OCI-LY7 (cell line): ENCODE measurements around the gene PPARG.

Source experiments
- CTCF ChIP-seq: fragments of 200-600 bp; sonication (generic); conservative IDR thresholded peaks from 2 replicates; pipeline ENCODE4 v1.5.1; 2014; ENCODE audit warnings: mild to moderate bottlenecking, antibody characterized with exemption, low read length, moderate library complexity, mixed read lengths
- EZH2phosphoT487 ChIP-seq: fragments of 200-600 bp; sonication (generic); IDR thresholded peaks from 2 replicates; pipeline ENCODE4 v1.6.1; 2018; ENCODE audit warnings: low read depth, borderline replicate concordance, mild to moderate bottlenecking, mixed run types, antibody characterized with exemption, low read length, moderate library complexity, mixed read lengths

DNA sequence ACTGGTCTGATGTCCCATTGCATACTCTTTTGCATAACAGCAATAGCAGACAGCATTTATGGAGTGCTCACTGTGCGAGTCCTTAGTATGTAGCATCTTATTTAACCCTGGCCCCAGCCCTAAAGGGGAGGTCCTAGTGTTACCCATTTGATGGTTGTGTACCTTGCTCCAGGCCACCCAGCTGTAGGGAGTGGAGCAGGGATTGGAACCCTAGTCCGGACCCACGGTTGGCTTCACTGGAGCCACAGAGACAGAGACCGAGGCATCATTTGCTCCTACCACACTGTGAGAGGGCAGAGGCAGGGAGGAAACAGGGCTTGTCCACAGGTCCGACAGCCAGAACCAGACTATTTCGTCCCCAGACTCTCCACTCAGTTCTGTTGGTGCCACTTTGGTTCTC is 179.4 kb downstream of the PPARG start:
- no peak for TF ChIP-seq CTCF
- TF ChIP-seq EZH2phosphoT487, result no peak
